OCI-LY7 (cell line): ENCODE measurements around the gene NPHS1. TPM values are rescaled to one million over a fixed set of nuclear protein-coding genes. Genes with fewer than 3 reads are reported as not detected.

Source experiments
- BruUV-seq: library from RNA; stranded (reverse); fragments of 400-500 nt; replicated peaks from 2 replicates; lab custom pipeline; 2021; lab: Mats Ljungman, UMichigan
- CTCF ChIA-PET: fragments of 300-600 bp; sonication (Branson Sonifier 250); formaldehyde crosslinking; loops from one replicate; lab custom pipeline; 2022; ENCODE audit warnings: antibody characterized with exemption; ENCODE audit not compliant: unreplicated experiment; lab: Charles Lee
- POLR2A ChIA-PET: fragments of 300-600 bp; sonication (Branson Sonifier 250); formaldehyde crosslinking; loops from one replicate; lab custom pipeline; 2022; ENCODE audit warnings: antibody characterized with exemption; lab: Charles Lee
- DNase-seq: peaks from one replicate; pipeline ENCODE4 v3.0.0-alpha.2; 2015; ENCODE audit warnings: low spot score
- H2AFZ ChIP-seq: fragments of 200-600 bp; sonication (generic), shearing (Covaris generic); 2 replicates; pipeline ENCODE4 v1.6.1; 2014; ENCODE audit warnings: mild to moderate bottlenecking, antibody characterized with exemption, low read length, moderate library complexity
- H3K27ac ChIP-seq: fragments of 200-600 bp; sonication (generic); 2 replicates; pipeline ENCODE4 v1.5.1; 2014; ENCODE audit warnings: mixed run types, low read depth, mild to moderate bottlenecking, moderate library complexity, low read length, inconsistent platforms; ENCODE audit not compliant: poor library complexity, severe bottlenecking
- H3K36me3 ChIP-seq: fragments of 200-600 bp; sonication (generic); 2 replicates; pipeline ENCODE4 v1.6.1; 2014; ENCODE audit warnings: mild to moderate bottlenecking, antibody characterized with exemption, low read length, moderate library complexity, mixed read lengths; ENCODE audit not compliant: insufficient read depth
- H3K4me1 ChIP-seq: fragments of 200-600 bp; sonication (generic); 2 replicates; pipeline ENCODE4 v1.5.1; 2014; ENCODE audit warnings: mild to moderate bottlenecking, low read length; ENCODE audit not compliant: insufficient read depth, poor library complexity, severe bottlenecking
- H3K4me2 ChIP-seq: fragments of 200-600 bp; sonication (generic); 2 replicates; pipeline ENCODE4 v1.6.1; 2014; ENCODE audit warnings: mild to moderate bottlenecking, low read length
- H3K4me3 ChIP-seq: fragments of 200-600 bp; sonication (generic); 2 replicates; pipeline ENCODE4 v1.5.1; 2014; ENCODE audit warnings: mild to moderate bottlenecking, low read depth, low read length; ENCODE audit not compliant: poor library complexity, severe bottlenecking
- H3K79me2 ChIP-seq: fragments of 200-600 bp; sonication (generic); 2 replicates; pipeline ENCODE4 v1.6.1; 2016; ENCODE audit warnings: low read depth, mild to moderate bottlenecking, low read length, moderate library complexity, mixed read lengths; ENCODE audit not compliant: insufficient read depth
- H3K9me2 ChIP-seq: fragments of 200-600 bp; sonication (generic); 2 replicates; pipeline ENCODE4 v1.6.1; 2016; ENCODE audit warnings: mild to moderate bottlenecking, low read length, mixed read lengths; ENCODE audit not compliant: insufficient read depth
- H3K9me3 ChIP-seq: fragments of 200-600 bp; sonication (generic); 2 replicates; pipeline ENCODE4 v1.6.1; 2014; ENCODE audit warnings: mild to moderate bottlenecking, mixed run types, low read length, mixed read lengths
- H4K20me1 ChIP-seq: fragments of 200-600 bp; sonication (generic); 2 replicates; pipeline ENCODE4 v1.6.1; 2014; ENCODE audit warnings: mild to moderate bottlenecking, antibody characterized with exemption, low read length, moderate library complexity, mixed read lengths; ENCODE audit not compliant: insufficient read depth
- EZH2phosphoT487 ChIP-seq: fragments of 200-600 bp; sonication (generic); IDR thresholded peaks from 2 replicates; pipeline ENCODE4 v1.6.1; 2018; ENCODE audit warnings: low read depth, borderline replicate concordance, mild to moderate bottlenecking, mixed run types, antibody characterized with exemption, low read length, moderate library complexity, mixed read lengths
- intact Hi-C: fragments of 100-400 bp; cut with micrococcal nuclease; formaldehyde crosslinking; loops from one replicate; pipeline ENCODE4 v1.10.0; 2022; ENCODE audit not compliant: unreplicated experiment
- total RNA-seq, 2 experiments: library from RNA; depleted of rRNA in 1 of 2; stranded (reverse); fragments of >200 nt in 1 of 2; shearing (Covaris generic) in 1 of 2; gene quantifications; 2 replicates each; pipeline ENCODE4 v1.2.3, GENCODE V29; 2014 to 2022
- TF ChIP-seq, protein P1 (sequence below): fragments of 200-600 bp; sonication (generic); conservative IDR thresholded peaks from 2 replicates; pipeline ENCODE4 v1.5.1; 2014; ENCODE audit warnings: mild to moderate bottlenecking, antibody characterized with exemption, low read length, moderate library complexity, mixed read lengths

NPHS1 gene
- total RNA-seq, 2 experiments from 2014 or later = not detected

DNA sequence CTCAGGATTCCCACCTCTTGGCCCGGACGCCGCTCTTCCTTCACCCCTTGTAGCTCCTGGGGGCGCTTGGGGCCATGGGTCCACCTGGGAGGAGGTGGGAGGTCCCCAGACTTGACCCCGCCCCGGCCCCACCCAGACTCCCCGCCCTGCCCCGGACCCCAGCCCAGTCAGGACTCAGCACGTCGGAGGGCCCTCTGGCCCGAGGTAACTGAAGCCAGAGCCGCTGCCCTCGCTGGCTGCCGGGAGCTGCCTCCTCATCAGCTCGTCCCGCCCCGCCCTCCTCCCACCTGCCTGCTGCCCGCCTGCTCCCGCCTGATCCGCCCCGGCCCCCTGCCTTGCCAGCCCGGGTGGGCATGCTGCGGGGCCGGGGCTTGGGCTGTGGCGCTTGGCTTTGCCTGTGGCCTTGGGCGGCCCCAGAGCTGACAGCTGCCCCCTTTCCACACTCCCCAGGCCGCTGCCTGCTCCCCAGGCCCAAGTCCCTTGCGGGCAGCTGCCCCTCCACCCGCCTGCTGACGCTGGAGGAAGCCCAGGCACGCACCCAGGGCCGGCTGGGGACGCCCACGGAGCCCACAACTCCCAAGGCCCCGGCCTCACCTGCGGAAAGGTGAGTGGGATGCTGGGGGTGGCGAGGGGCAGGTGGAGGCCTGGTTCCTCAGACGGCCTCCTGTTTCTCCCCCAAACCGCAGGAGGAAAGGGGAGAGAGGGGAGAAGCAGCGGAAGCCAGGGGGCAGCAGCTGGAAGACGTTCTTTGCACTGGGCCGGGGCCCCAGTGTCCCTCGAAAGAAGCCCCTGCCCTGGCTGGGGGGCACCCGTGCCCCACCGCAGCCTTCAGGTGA lies 67.6 kb downstream of the NPHS1 start:
- ChIA-PET CTCF (interaction anchor here (0.6 kb wide), 1 partner anchor 8 kb away, joined by 7 read pairs; no protein-coding TSS in a partner anchor), POLR2A (no interaction called here)
- H3K4me3 ChIP-seq = no peak overlapping the region
- DNase-seq = no peak
- no peak overlapping the region for H3K4me2 ChIP-seq
- H4K20me1 ChIP-seq = no peaks in the 10 kb centered on the region
- H3K27ac ChIP-seq = no peak overlapping the region
- H3K9me2 ChIP-seq = no peaks in the 10 kb centered on the region
- H3K79me2 ChIP-seq = no peaks in the 10 kb centered on the region
- BruUV-seq = no TSS peak
- H3K4me1 ChIP-seq = no peaks in the 10 kb centered on the region
- TF ChIP-seq, protein P1, sequence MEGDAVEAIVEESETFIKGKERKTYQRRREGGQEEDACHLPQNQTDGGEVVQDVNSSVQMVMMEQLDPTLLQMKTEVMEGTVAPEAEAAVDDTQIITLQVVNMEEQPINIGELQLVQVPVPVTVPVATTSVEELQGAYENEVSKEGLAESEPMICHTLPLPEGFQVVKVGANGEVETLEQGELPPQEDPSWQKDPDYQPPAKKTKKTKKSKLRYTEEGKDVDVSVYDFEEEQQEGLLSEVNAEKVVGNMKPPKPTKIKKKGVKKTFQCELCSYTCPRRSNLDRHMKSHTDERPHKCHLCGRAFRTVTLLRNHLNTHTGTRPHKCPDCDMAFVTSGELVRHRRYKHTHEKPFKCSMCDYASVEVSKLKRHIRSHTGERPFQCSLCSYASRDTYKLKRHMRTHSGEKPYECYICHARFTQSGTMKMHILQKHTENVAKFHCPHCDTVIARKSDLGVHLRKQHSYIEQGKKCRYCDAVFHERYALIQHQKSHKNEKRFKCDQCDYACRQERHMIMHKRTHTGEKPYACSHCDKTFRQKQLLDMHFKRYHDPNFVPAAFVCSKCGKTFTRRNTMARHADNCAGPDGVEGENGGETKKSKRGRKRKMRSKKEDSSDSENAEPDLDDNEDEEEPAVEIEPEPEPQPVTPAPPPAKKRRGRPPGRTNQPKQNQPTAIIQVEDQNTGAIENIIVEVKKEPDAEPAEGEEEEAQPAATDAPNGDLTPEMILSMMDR = no peak
- no peak for TF ChIP-seq EZH2phosphoT487
- intact Hi-C loops = no loop called here
- no peak overlapping the region for H2AFZ ChIP-seq
- no peaks in the 10 kb centered on the region for H3K9me3 ChIP-seq
- peaks cover 5% of the 10 kb centered on the region; the same call in 1 of the 2 replicates for H3K36me3 ChIP-seq

DNA sequence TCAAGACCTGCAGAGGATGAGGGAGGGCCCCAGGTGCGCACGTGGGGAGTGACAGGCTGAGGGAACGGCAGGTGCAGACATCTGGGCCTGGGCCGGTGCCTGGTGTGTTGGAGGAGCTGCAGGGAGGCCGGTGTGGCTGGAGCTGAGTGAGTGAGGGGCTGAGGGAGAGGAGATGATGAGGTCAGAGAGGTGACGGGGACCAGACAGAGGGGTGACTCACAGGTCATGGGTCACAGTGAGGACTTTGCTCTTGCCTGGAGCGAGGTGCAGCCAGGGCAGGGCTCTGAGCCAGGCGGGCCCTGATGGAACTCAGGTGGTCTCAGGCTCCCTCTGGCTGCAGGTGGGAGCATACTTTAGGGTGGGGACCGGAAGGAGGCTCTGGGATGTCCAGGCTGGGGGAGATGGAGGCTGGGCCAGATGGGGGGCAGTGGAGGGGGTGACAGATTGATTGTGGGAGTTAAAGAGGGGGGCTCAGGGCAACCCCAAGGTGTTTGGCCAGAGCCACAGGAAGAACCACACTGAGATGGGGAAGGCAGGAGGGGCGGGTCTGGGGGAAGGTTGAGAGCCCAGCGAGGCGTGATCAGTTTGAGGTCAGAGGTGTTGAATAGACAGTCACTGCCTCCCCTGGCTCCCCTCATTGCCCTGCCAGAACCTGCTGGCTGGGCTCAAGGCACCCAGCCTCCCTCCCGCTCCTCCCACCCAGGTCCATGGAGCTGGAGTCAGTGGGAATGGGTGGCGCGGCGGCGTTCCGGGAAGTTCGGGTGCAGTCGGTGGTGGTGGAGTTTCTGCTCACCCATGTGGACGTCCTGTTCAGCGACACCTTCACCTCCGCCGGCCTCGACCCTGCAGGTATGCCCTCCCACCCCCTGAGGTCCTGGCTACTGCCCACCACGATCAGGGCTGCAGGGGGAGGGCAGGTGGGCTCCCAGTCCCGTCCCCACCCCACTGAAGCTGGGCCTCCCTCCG lies 68.6 kb downstream of the NPHS1 start:
- CTCF ChIA-PET = no interaction called here
- Histone ChIP-seq H3K4me3 (no peak overlapping the region), H3K36me3 (peaks cover 5% of the 10 kb centered on the region; the same call in 1 of the 2 replicates), H3K79me2 (no peaks in the 10 kb centered on the region), H3K9me2 (no peaks in the 10 kb centered on the region), H2AFZ (no peak overlapping the region), H3K27ac (no peak overlapping the region), H4K20me1 (no peaks in the 10 kb centered on the region), H3K4me2 (no peak overlapping the region), H3K4me1 (no peaks in the 10 kb centered on the region), H3K9me3 (no peaks in the 10 kb centered on the region)
- POLR2A ChIA-PET = no interaction called here
- intact Hi-C loops = no loop called here
- no TSS peak for BruUV-seq
- no peak for TF ChIP-seq EZH2phosphoT487
- TF ChIP-seq, protein P1 = no peak
- DNase-seq = no peak
